GM12878 (cell line): ENCODE measurements around the gene MAPKBP1. TPM values are rescaled to one million over a fixed set of nuclear protein-coding genes. Genes with fewer than 3 reads are reported as not detected.

ENCODE experiments used
- ATAC-seq: fragments of 200-7000 bp; cut with Tn5 transposase; 3 replicates; pipeline ENCODE4 v1.9.1; 2020; ENCODE audit warnings: mild to moderate bottlenecking, moderate library complexity
- BruUV-seq: library from RNA; stranded (reverse); fragments of 400-500 nt; replicated peaks from 2 replicates; lab custom pipeline; 2021; lab: Mats Ljungman, UMichigan
- CTCF ChIA-PET: fragments of 300-600 bp; sonication (Branson Sonifier 250); formaldehyde crosslinking; extraction: SDS; loops from one replicate; lab custom pipeline; 2021; ENCODE audit warnings: inconsistent platforms; lab: Yijun Ruan, JAX
- POLR2A ChIA-PET: fragments of 350-600 bp; formaldehyde crosslinking; extraction: SDS; loops from one replicate; lab custom pipeline; 2021; ENCODE audit warnings: inconsistent platforms; lab: Charles Lee
- RAD21 ChIA-PET: fragments of 300-600 bp; sonication (Branson Sonifier 250); formaldehyde crosslinking; loops from one replicate; lab custom pipeline; 2023; ENCODE audit warnings: antibody characterized with exemption; ENCODE audit not compliant: unreplicated experiment; lab: Charles Lee
- SMC1A ChIA-PET: fragments of 300-600 bp; sonication (Branson Sonifier 250); formaldehyde crosslinking; loops from one replicate; lab custom pipeline; 2023; ENCODE audit not compliant: unreplicated experiment, uncharacterized antibody; lab: Charles Lee
- DNase-seq: peaks from one replicate; pipeline ENCODE4 v3.0.0-alpha.2; 2011; ENCODE audit warnings: low read depth, low spot score
- FAIRE-seq: peaks from 3 replicates; lab custom pipeline; 2011; peaks lifted over from hg19 to GRCh38; lab: Jason Lieb, UNC
- H2AFZ ChIP-seq: 2 replicates; pipeline ENCODE4 v1.6.0; 2011; ENCODE audit warnings: low read depth, low read length, control low read depth; ENCODE audit not compliant: control insufficient read depth
- H3K27ac ChIP-seq: 2 replicates; pipeline ENCODE4 v1.5.1; 2011; ENCODE audit warnings: control low read depth; ENCODE audit not compliant: control insufficient read depth, insufficient read depth
- H3K27me3 ChIP-seq, 2 experiments: replicated peaks in 1 of 2; 2 replicates each; pipeline versions ENCODE4 v1.6.0 to v1.6.1; 2011; ENCODE audit warnings: low read length in 1 of 2; ENCODE audit not compliant: control insufficient read depth in 2 of 2, insufficient read depth in 2 of 2
- H3K36me3 ChIP-seq, 2 experiments: 2 replicates each; pipeline ENCODE4 v1.5.1; 2011; ENCODE audit warnings: low read length in 1 of 2; ENCODE audit not compliant: control insufficient read depth in 2 of 2, insufficient read depth in 2 of 2
- H3K4me1 ChIP-seq: 2 replicates; pipeline ENCODE4 v1.6.1; 2011; ENCODE audit warnings: mild to moderate bottlenecking, low read length, moderate library complexity, mixed read lengths; ENCODE audit not compliant: control insufficient read depth, insufficient read depth
- H3K4me2 ChIP-seq: 2 replicates; pipeline ENCODE4 v1.6.0; 2011; ENCODE audit warnings: control low read depth; ENCODE audit not compliant: control insufficient read depth, insufficient read depth
- H3K4me3 ChIP-seq: fragments of 200-600 bp; sonication (generic); 2 replicates; pipeline ENCODE4 v1.5.1; 2016
- H3K79me2 ChIP-seq: 2 replicates; pipeline ENCODE4 v1.6.0; 2011; ENCODE audit warnings: low read length; ENCODE audit not compliant: control insufficient read depth, insufficient read depth
- H3K9ac ChIP-seq: 2 replicates; pipeline ENCODE4 v1.8.0; 2011; ENCODE audit warnings: low read length, control low read depth, mixed read lengths; ENCODE audit not compliant: control insufficient read depth, insufficient read depth
- H3K9me3 ChIP-seq: replicated peaks from 3 replicates; pipeline ENCODE4 v1.5.1; 2011; ENCODE audit warnings: mild to moderate bottlenecking, low read length; ENCODE audit not compliant: control insufficient read depth, insufficient read depth
- H4K20me1 ChIP-seq: 2 replicates; pipeline ENCODE4 v1.6.0; 2011; ENCODE audit not compliant: control insufficient read depth, insufficient read depth
- ASH2L ChIP-seq: fragments of 300-600, 200-600 bp; sonication (generic); IDR thresholded peaks from 2 replicates; pipeline ENCODE4 v1.6.1; 2017; ENCODE audit warnings: low read depth, mild to moderate bottlenecking, borderline replicate concordance
- BHLHE40 ChIP-seq, 2 experiments: fragments of 450-650 bp in 1 of 2; IDR thresholded peaks; 2 replicates each; pipeline ENCODE4 v1.6.1; 2011 to 2017; ENCODE audit warnings: low read depth in 2 of 2, borderline replicate concordance in 1 of 2, improper control_type of control experiment in 1 of 2, low read length in 1 of 2, mild to moderate bottlenecking in 1 of 2
- CHD1 ChIP-seq: IDR thresholded peaks from 2 replicates; pipeline ENCODE4 v1.6.1; 2012; ENCODE audit warnings: low read depth, low read length, improper control_type of control experiment
- EED ChIP-seq: sonication (generic); IDR thresholded peaks from 2 replicates; pipeline ENCODE4 v1.6.1; 2016; ENCODE audit warnings: antibody characterized with exemption, low read depth
- EGR1 ChIP-seq, 2 experiments: IDR thresholded peaks; 1 replicate in 1 of 2; 2 replicates in 1 of 2; pipeline ENCODE4 v1.6.1; 2011 to 2012; ENCODE audit warnings: low read depth in 2 of 2, low read length in 2 of 2, borderline replicate concordance in 1 of 2, mild to moderate bottlenecking in 1 of 2, moderate library complexity in 1 of 2
- ZNF24 ChIP-seq: fragments of 450-650 bp; IDR thresholded peaks from 2 replicates; pipeline ENCODE4 v1.6.1; 2017; ENCODE audit warnings: antibody characterized with exemption, mild to moderate bottlenecking
- WGBS: methylation state at CpG from one replicate; pipeline ENCODE4 v1.1.6; 2016; ENCODE audit warnings: low lambda C conversion rate; ENCODE audit not compliant: insufficient replicate concordance, insufficient coverage; ENCODE audit errors: missing lambda C conversion rate; 5-methylcytosine and 5-hydroxymethylcytosine counted together
- in situ Hi-C: fragments of 300-500 bp; cut with MboI; formaldehyde crosslinking; loops from 9 replicates; pipeline ENCODE4 v1.14.3; 2018; ENCODE audit warnings: mixed read lengths
- intact Hi-C: fragments of 100-400 bp; cut with micrococcal nuclease; formaldehyde crosslinking; loops from one replicate; pipeline ENCODE4 v1.14.2; 2022; ENCODE audit not compliant: unreplicated experiment
- polyA plus RNA-seq, 11 experiments: library from polyadenylated mRNA; depleted of rRNA in 4 of 11; unstranded in 6 of 11; stranded (reverse) in 5 of 11; fragments of >200 nt; fragmentation: Nextera tagmentation in 4 of 11; fragmentation: Illumina TruSeq in 1 of 11; extraction: Ambion mirVana in 4 of 11; extraction: Trizol in 1 of 11; gene quantifications; 1 replicate in 1 of 11; 2 replicates in 10 of 11; pipeline versions ENCODE4 v1.2.1 to v1.2.3, GENCODE V29; 2011 to 2016; ENCODE audit warnings: inconsistent platforms in 2 of 11, missing spikeins in 2 of 11, low read depth in 1 of 11
- total RNA-seq, 4 experiments: library from RNA; depleted of rRNA in 3 of 4; stranded (reverse); fragments of >200 nt in 3 of 4; fragmentation: Illumina TruSeq in 1 of 4; extraction: Trizol in 1 of 4; gene quantifications; 2 replicates each; pipeline versions ENCODE4 v1.2.1 to v1.2.3, GENCODE V29; 2013 to 2021
- TF ChIP-seq, protein P1 (sequence below): fragments of 450-650 bp; formaldehyde crosslinking; IDR thresholded peaks from 2 replicates; pipeline ENCODE4 v1.4.0; 2020; ENCODE audit warnings: mild to moderate bottlenecking, moderate library complexity
- TF ChIP-seq, protein P2 (sequence below): IDR thresholded peaks from 2 replicates; pipeline ENCODE4 v1.6.1; 2012; ENCODE audit warnings: low read length, inconsistent platforms
- TF ChIP-seq, protein P3 (sequence below): IDR thresholded peaks from 2 replicates; pipeline ENCODE4 v1.6.1; 2012; ENCODE audit warnings: low read depth, low read length, improper control_type of control experiment

The MAPKBP1 gene
- total and polyA plus RNA-seq, 10 of the 15 experiments (the other 5 are each of a cell fraction or from before 2014, with no cell fraction given) = 0.44 to 19.0 (median 7.3) TPM

DNA sequence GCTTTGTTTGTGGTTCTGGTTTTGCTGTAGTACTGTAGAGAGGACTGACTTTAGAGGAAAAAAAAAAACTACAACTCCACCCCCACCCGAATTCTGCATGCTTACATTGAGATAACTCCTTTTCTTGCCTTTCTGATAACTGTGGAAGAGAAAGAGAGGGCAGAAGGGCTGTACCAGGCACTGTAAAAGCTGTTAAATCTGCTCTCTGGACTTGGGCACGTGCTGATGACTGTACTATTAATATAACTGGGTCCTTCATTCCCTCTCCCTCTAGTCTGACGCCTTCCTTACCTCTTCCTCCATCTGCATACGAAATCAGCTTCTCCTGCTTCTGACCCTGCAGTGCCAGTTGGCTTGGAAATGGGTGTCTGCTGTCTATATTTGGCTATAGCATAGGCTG lies 15.0 kb downstream of the MAPKBP1 start:
- ATAC-seq = no peak
- Histone ChIP-seq H3K27ac (no peak overlapping the region), H3K9ac (no peak overlapping the region), H4K20me1 (no peaks in the 10 kb centered on the region), H3K4me3 (no peak overlapping the region), H3K36me3 (no peaks in the 10 kb centered on the region; a peak in 1 of 4 replicates), H3K4me2 (no peak overlapping the region; the same call in 1 of the 2 replicates), H3K79me2 (peaks cover 23% of the 10 kb centered on the region), H2AFZ (no peak overlapping the region), H3K4me1 (peaks cover 29% of the 10 kb centered on the region), H3K9me3 (no peaks in the 10 kb centered on the region), H3K27me3 (no peaks in the 10 kb centered on the region)
- in situ Hi-C loops (no loop called here), intact Hi-C loops (no loop called here)
- no peak for FAIRE-seq
- WGBS = 67% methylated on average over 4 of the region's 4 CpGs
- SMC1A ChIA-PET = interaction anchor here (0.6 to 12.8 kb wide), 6 partner anchors 10 to 180 kb away, joined by 3 to 189 read pairs (median 4); partner anchors contain the start of gene MAPKBP1
- TF ChIP-seq BHLHE40 (IDR thresholded peaks at IDR 0.05; ENCODE audit: borderline replicate concordance in 1 of 2, low read depth in 2 of 2, low read length in 1 of 2) = 0 out of 4 replicates have a peak, but pooled peaks of 1 of the 2 experiments have one; percentile 17
- TF ChIP-seq EED = no peak
- TF ChIP-seq EGR1 (IDR thresholded peaks at IDR 0.05; ENCODE audit: borderline replicate concordance in 1 of 2, low read depth in 2 of 2, low read length in 2 of 2) = no peak
- RAD21 ChIA-PET = interaction anchor here (0.7 to 12.8 kb wide), 3 partner anchors 10 to 179 kb away, joined by 3 to 169 read pairs (median 4); partner anchors contain the start of gene MAPKBP1
- POLR2A ChIA-PET = interaction anchor here (1.6 to 12.8 kb wide), 3 partner anchors 8 to 11 kb away, joined by 6 to 170 read pairs (median 11); partner anchors contain the start of gene MAPKBP1
- no TSS peak for BruUV-seq
- no peak for DNase-seq
- CTCF ChIA-PET = interaction anchor here (0.9 to 12.6 kb wide), 3 partner anchors 9 to 22 kb away, joined by 3 to 179 read pairs (median 6); partner anchors contain the start of gene MAPKBP1

DNA sequence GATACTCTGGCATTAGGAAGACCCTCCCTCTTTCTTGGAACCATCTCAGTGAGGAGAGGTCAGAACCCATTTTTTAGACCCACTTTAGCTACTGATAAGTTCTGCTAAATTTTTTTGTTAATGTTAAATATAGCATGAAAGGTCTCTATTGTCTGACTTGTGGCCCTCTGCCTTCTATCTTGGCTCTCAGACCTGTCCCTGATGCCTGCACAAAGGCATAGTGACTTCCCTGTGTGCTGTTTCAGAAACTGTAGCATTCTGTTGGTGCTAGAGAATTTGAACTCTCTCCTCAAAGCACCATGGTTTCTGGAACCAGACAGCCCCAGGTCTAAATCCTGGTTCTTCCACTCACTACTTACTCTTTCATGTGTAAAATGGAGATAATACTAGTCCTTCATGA lies 15.4 kb downstream of the MAPKBP1 start:
- BruUV-seq = no TSS peak
- no peak overlapping the region for H3K27ac ChIP-seq
- no peak overlapping the region for H2AFZ ChIP-seq
- FAIRE-seq = no peak
- no peaks in the 10 kb centered on the region for H4K20me1 ChIP-seq
- peaks cover 23% of the 10 kb centered on the region for H3K79me2 ChIP-seq
- no peak for DNase-seq
- in situ Hi-C loops = no loop called here
- intact Hi-C loops = loop anchor here (2.0 kb wide), 1 partner anchor 15 kb away; the partner anchor contains the start of gene MAPKBP1
- ChIA-PET POLR2A (interaction anchor here (1.6 to 12.8 kb wide), 3 partner anchors 8 to 12 kb away, joined by 6 to 170 read pairs (median 11); partner anchors contain the start of gene MAPKBP1), CTCF (interaction anchor here (0.9 to 12.6 kb wide), 3 partner anchors 9 to 21 kb away, joined by 3 to 179 read pairs (median 6); partner anchors contain the start of gene MAPKBP1), RAD21 (interaction anchor here (0.7 to 12.8 kb wide), 2 partner anchors 13 to 178 kb away, joined by 3 to 169 read pairs; partner anchors contain the start of gene MAPKBP1), SMC1A (interaction anchor here (1.3 to 12.8 kb wide), 5 partner anchors 10 to 180 kb away, joined by 3 to 189 read pairs (median 5); partner anchors contain the start of gene MAPKBP1)
- H3K9ac ChIP-seq = no peak overlapping the region
- no peaks in the 10 kb centered on the region for H3K27me3 ChIP-seq
- ATAC-seq = no peak
- peaks cover 29% of the 10 kb centered on the region for H3K4me1 ChIP-seq
- H3K4me3 ChIP-seq = no peak overlapping the region
- H3K9me3 ChIP-seq = no peaks in the 10 kb centered on the region
- H3K4me2 ChIP-seq = no peak overlapping the region; the same call in 1 of the 2 replicates
- no peaks in the 10 kb centered on the region; a peak in 1 of 4 replicates for H3K36me3 ChIP-seq
- TF ChIP-seq ZNF24 (no peak), CHD1 (no peak), ASH2L (no peak)
- TF ChIP-seq, protein P1, sequence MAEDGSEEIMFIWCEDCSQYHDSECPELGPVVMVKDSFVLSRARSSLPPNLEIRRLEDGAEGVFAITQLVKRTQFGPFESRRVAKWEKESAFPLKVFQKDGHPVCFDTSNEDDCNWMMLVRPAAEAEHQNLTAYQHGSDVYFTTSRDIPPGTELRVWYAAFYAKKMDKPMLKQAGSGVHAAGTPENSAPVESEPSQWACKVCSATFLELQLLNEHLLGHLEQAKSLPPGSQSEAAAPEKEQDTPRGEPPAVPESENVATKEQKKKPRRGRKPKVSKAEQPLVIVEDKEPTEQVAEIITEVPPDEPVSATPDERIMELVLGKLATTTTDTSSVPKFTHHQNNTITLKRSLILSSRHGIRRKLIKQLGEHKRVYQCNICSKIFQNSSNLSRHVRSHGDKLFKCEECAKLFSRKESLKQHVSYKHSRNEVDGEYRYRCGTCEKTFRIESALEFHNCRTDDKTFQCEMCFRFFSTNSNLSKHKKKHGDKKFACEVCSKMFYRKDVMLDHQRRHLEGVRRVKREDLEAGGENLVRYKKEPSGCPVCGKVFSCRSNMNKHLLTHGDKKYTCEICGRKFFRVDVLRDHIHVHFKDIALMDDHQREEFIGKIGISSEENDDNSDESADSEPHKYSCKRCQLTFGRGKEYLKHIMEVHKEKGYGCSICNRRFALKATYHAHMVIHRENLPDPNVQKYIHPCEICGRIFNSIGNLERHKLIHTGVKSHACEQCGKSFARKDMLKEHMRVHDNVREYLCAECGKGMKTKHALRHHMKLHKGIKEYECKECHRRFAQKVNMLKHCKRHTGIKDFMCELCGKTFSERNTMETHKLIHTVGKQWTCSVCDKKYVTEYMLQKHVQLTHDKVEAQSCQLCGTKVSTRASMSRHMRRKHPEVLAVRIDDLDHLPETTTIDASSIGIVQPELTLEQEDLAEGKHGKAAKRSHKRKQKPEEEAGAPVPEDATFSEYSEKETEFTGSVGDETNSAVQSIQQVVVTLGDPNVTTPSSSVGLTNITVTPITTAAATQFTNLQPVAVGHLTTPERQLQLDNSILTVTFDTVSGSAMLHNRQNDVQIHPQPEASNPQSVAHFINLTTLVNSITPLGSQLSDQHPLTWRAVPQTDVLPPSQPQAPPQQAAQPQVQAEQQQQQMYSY (CRISPR knock-in tag) = no peak
- TF ChIP-seq, protein P2, sequence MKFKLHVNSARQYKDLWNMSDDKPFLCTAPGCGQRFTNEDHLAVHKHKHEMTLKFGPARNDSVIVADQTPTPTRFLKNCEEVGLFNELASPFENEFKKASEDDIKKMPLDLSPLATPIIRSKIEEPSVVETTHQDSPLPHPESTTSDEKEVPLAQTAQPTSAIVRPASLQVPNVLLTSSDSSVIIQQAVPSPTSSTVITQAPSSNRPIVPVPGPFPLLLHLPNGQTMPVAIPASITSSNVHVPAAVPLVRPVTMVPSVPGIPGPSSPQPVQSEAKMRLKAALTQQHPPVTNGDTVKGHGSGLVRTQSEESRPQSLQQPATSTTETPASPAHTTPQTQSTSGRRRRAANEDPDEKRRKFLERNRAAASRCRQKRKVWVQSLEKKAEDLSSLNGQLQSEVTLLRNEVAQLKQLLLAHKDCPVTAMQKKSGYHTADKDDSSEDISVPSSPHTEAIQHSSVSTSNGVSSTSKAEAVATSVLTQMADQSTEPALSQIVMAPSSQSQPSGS = no peak
- TF ChIP-seq, protein P3, sequence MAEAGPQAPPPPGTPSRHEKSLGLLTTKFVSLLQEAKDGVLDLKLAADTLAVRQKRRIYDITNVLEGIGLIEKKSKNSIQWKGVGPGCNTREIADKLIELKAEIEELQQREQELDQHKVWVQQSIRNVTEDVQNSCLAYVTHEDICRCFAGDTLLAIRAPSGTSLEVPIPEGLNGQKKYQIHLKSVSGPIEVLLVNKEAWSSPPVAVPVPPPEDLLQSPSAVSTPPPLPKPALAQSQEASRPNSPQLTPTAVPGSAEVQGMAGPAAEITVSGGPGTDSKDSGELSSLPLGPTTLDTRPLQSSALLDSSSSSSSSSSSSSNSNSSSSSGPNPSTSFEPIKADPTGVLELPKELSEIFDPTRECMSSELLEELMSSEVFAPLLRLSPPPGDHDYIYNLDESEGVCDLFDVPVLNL = no peak
